Kidney epithelial cell (primary cell): ENCODE data around the gene MYH7. TPM values are rescaled to one million over a fixed set of nuclear protein-coding genes. Genes with fewer than 3 reads are reported as not detected.

Experiments
- DNase-seq: peaks from one replicate; pipeline ENCODE4 v3.0.0-alpha.2; 2010; ENCODE audit warnings: low read depth
- H3K27me3 ChIP-seq: 2 replicates; pipeline ENCODE4 v1.6.0; 2011; ENCODE audit warnings: low read length; ENCODE audit not compliant: control insufficient read depth, insufficient read depth
- H3K36me3 ChIP-seq: 2 replicates; pipeline ENCODE4 v1.5.1; 2011; ENCODE audit warnings: low read length; ENCODE audit not compliant: control insufficient read depth, insufficient read depth
- H3K4me3 ChIP-seq: 2 replicates; pipeline ENCODE4 v1.5.1; 2011; ENCODE audit warnings: low read depth, mild to moderate bottlenecking, control low read depth, low read length
- total RNA-seq: library from RNA; depleted of rRNA; stranded (reverse); fragments of >200 nt; gene quantifications from 2 replicates; pipeline ENCODE4 v1.2.3, GENCODE V29; 2015
- TF ChIP-seq, protein P1 (sequence below): IDR thresholded peaks from 2 replicates; pipeline ENCODE4 v1.5.1; 2011; ENCODE audit warnings: mild to moderate bottlenecking, moderate library complexity, low read length, control low read depth, inconsistent platforms; ENCODE audit not compliant: insufficient read depth, poor library complexity, severe bottlenecking

MYH7 gene
- total RNA-seq, 1 donor from 2014 or later: not detected

DNA sequence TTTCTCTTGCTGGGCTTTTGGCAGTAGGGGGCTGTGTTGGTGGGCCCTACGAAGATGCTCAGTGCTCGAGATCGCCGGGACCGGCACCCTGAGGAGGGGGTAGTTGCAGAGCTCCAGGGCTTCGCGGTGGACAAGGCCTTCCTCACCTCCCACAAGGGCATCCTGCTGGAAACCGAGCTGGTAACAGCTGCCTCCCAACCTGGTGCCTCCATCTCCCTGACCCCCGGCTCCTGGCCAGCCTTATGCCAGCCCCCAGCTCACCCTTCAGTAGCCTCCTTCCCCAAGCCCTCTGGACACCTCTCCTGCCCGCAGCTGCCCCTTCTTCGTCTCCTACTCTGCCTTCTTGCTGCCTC is 58.3 kb downstream of the MYH7 start:
- Histone ChIP-seq H3K4me3 (no peak overlapping the region), H3K27me3 (peaks cover 17% of the 10 kb centered on the region), H3K36me3 (no peaks in the 10 kb centered on the region)
- TF ChIP-seq, protein P1, sequence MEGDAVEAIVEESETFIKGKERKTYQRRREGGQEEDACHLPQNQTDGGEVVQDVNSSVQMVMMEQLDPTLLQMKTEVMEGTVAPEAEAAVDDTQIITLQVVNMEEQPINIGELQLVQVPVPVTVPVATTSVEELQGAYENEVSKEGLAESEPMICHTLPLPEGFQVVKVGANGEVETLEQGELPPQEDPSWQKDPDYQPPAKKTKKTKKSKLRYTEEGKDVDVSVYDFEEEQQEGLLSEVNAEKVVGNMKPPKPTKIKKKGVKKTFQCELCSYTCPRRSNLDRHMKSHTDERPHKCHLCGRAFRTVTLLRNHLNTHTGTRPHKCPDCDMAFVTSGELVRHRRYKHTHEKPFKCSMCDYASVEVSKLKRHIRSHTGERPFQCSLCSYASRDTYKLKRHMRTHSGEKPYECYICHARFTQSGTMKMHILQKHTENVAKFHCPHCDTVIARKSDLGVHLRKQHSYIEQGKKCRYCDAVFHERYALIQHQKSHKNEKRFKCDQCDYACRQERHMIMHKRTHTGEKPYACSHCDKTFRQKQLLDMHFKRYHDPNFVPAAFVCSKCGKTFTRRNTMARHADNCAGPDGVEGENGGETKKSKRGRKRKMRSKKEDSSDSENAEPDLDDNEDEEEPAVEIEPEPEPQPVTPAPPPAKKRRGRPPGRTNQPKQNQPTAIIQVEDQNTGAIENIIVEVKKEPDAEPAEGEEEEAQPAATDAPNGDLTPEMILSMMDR: no peak
- no peak for DNase-seq

DNA sequence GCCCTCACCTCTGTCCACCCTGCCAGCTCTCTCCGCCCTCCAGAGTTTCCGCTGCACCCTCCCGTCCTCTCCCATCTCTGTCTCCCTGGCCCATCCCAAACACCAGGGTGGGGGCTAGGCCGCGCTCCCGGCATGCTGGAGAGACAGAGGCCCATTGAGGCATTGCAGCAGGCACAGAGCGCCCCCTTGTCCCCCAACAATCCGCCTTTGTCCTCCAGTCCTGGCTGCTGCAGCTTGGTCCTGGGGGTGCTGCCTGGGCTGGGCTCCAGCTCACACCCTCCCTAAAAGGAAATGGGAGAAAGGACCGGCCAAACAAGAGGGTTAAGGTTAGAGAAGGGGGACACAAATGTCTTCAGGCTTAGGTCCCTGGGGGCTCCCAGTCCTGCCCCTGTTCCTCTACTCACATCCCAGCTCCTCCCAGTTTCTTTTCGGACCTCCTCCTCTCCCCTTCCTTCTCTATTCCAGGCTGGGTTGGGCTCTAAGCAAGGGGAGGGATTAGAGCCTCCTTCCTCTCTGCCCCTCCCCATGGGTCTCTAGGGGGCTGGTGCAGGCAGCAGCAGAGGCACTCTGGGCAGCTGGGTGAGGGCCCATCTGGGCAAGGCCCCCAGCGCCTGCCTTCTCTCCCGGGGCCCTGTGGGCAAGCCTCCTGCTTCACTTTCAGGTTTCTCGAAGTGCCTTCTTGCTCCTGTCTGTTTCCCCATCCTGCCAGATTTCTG is 58.8 kb downstream of the MYH7 start, which contains the start of gene CMTM5:
CMTM5 (plus strand) TSS at position 565 of the 716 bp plus-strand sequence. CDS start 206 bp downstream, outside the sequence.
- Histone ChIP-seq H3K27me3 (peaks cover 17% of the 10 kb centered on the region), H3K4me3 (no peak within 1 kb of the TSS), H3K36me3 (no peaks in the 10 kb centered on the region)
- TF ChIP-seq, protein P1: no peak
- DNase-seq: no peak

DNA sequence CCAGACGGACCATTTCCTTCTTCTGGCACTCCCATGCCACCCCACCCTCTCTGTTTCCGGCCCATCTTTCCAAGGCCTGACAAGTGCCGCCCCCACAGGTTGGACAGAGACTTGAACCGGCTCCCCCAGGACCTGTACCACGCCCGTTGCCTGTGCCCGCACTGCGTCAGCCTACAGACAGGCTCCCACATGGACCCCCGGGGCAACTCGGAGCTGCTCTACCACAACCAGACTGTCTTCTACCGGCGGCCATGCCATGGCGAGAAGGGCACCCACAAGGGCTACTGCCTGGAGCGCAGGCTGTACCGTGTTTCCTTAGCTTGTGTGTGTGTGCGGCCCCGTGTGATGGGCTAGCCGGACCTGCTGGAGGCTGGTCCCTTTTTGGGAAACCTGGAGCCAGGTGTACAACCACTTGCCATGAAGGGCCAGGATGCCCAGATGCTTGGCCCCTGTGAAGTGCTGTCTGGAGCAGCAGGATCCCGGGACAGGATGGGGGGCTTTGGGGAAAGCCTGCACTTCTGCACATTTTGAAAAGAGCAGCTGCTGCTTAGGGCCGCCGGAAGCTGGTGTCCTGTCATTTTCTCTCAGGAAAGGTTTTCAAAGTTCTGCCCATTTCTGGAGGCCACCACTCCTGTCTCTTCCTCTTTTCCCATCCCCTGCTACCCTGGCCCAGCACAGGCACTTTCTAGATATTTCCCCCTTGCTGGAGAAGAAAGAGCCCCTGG is 59.8 kb downstream of the MYH7 start:
- TF ChIP-seq, protein P1: no peak
- Histone ChIP-seq H3K36me3 (no peaks in the 10 kb centered on the region), H3K27me3 (peaks cover 17% of the 10 kb centered on the region), H3K4me3 (no peak overlapping the region)
- no peak for DNase-seq

DNA sequence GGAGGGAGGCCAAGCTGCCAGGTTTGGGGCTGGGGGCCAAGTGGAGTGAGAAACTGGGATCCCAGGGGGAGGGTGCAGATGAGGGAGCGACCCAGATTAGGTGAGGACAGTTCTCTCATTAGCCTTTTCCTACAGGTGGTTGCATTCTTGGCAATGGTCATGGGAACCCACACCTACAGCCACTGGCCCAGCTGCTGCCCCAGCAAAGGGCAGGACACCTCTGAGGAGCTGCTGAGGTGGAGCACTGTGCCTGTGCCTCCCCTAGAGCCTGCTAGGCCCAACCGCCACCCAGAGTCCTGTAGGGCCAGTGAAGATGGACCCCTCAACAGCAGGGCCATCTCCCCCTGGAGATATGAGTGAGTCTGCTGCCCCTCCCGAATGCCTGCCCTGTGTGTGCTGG is 62.4 kb downstream of the MYH7 start:
- Histone ChIP-seq H3K36me3 (no peaks in the 10 kb centered on the region), H3K4me3 (no peak overlapping the region), H3K27me3 (peaks cover 9% of the 10 kb centered on the region)
- DNase-seq: no peak
- TF ChIP-seq, protein P1: no peak

DNA sequence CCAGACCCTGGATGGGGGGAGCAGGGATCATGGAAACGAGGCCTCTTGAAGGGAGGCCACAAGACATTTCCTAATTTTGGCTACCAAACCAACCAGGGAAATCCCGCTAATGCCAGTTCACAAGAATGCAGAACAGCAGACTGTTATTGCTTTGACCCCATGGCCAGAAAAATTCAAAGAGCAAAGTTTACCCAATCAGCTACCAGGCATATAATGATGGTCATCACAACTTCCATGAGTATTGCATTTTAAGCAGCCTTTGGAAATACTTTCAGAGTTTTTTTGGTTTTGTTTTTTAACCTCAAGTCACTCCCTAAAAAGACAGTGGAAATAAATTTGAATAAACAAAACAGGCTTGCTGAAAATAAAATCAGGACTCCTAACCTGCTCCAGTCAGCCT is 63.0 kb downstream of the MYH7 start, which contains the start of gene IL25:
IL25 (plus strand) TSS at position 301 of the 400 bp plus-strand sequence.
- Histone ChIP-seq H3K4me3 (no peak within 1 kb of the TSS), H3K27me3 (peaks cover 13% of the 10 kb centered on the region), H3K36me3 (no peaks in the 10 kb centered on the region)
- TF ChIP-seq, protein P1: no peak
- DNase-seq: no peak
